T-helper 2 cell (primary cell): Measurements from ENCODE around the gene LRP10.
"Not testable (repeated sequence)": the region's sequence is repeated elsewhere in the genome, so short reads cannot be mapped to it uniquely, and the experiment has no call there.

Experiments used
- DNase-seq, 5 experiments: peaks; one replicate each; pipeline versions ENCODE4 v3.0.0 to v3.0.0-alpha.2; 2012 to 2022
- total RNA-seq, 2 donors: gene quantifications; one replicate each; lab custom pipeline; 2026; lab: John Stamatoyannopoulos, UW

LRP10 gene, protein sequence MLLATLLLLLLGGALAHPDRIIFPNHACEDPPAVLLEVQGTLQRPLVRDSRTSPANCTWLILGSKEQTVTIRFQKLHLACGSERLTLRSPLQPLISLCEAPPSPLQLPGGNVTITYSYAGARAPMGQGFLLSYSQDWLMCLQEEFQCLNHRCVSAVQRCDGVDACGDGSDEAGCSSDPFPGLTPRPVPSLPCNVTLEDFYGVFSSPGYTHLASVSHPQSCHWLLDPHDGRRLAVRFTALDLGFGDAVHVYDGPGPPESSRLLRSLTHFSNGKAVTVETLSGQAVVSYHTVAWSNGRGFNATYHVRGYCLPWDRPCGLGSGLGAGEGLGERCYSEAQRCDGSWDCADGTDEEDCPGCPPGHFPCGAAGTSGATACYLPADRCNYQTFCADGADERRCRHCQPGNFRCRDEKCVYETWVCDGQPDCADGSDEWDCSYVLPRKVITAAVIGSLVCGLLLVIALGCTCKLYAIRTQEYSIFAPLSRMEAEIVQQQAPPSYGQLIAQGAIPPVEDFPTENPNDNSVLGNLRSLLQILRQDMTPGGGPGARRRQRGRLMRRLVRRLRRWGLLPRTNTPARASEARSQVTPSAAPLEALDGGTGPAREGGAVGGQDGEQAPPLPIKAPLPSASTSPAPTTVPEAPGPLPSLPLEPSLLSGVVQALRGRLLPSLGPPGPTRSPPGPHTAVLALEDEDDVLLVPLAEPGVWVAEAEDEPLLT
- total RNA-seq, result 136 to 150 reads per million in 2 donors

DNA sequence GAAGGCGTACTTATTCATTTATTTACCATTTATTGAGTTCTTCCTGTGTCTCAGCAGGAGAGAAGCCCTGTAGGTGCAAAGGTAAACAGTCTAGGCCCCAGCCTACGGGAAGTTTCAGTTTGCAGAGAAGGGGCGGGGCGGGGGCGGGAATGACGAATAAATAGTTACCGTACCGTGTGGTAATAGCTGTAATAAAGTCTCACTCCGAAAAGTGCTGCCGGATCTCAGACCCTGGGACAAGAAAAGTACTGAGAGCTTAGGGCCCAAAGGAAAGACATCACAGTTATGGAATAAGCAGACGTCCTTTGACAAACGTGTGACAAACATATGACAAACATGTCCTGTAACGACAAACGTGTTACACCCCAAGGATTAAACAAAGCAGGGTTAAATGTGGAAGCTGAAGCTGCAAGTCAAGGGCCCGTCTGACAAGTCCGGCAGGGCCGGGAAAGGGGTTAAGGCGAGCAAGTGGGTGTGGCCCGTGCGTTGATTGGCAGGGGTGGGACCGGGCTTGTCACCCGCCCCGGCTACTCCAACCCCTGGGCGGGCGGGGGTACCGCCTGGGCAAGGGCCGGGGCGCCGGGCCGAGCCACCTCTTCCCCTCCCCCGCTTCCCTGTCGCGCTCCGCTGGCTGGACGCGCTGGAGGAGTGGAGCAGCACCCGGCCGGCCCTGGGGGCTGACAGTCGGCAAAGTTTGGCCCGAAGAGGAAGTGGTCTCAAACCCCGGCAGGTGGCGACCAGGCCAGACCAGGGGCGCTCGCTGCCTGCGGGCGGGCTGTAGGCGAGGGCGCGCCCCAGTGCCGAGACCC is at the start of gene LRP10:
Gene LRP10 (plus strand): TSS at position 517 of the 809 bp plus-strand sequence. CDS start 564 bp downstream, outside the sequence.
- DNase-seq, result peak; percentile 51 to 84 (median 67)

- no peak for DNase-seq
These were observed 49.4 kb upstream of the LRP10 start for GRCh38 chr14:22822016-22822570.

DNA sequence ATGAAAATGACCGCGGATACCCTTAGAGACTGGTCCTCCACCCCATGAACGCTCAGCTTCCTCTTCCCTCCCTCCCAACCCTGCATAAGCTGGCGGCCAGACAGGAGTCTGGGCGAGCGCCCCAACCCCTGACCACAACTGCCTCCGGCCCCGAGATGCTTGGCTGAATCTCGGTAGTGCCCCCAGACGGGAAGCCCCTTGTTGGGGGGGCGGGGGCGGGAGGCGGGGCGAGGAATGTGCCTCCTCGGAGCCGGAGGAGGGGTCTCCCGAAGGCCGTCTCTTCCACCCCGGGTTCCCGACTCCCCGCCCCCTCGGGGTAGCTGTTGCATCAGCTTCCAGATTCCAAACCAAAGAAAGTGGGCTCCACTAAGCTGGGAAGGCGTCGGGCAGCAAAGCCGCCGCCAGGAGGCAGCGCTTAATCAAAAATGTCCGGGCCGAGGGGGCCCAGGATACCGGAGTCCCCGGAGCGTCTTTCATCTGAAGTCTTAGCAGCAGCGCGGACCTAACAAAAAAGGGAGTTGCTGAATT is 48.9 kb upstream of the LRP10 start:
- DNase-seq, result peak; percentile 34 to 62 (median 54)

DNA sequence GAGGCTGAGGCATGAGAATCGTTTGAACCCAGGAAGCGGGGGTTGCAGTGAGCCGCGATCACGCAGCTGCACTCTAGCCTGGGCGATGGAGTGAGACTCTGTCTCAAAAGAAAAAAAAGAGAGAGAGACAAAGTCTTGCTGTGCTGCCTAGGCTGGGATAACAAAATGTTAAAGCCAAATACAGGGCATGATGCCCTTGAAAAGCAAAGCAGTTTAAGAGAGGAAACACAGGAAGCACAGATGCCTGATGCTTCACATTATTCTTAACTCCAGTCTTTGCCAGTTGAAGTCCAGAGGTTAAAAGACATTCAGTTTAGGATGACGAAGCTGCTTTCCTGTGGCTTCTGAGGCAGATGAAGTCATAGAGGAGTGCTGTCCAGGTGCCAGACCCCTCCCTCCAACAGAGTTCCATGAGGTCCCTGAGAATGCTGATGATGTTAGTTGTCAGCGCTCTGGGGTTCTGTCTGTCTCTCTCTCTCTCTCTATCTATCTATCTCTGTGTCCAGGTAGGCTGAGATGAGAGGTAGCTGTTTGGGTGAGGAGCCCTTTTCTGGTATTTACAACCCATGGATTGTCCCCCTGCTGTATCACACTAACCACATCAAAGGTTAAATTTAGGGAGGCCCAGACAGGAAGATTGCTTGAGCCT is 46.7 kb upstream of the LRP10 start:
- peak in 1 of 5 experiments; percentile 15 for DNase-seq

DNA sequence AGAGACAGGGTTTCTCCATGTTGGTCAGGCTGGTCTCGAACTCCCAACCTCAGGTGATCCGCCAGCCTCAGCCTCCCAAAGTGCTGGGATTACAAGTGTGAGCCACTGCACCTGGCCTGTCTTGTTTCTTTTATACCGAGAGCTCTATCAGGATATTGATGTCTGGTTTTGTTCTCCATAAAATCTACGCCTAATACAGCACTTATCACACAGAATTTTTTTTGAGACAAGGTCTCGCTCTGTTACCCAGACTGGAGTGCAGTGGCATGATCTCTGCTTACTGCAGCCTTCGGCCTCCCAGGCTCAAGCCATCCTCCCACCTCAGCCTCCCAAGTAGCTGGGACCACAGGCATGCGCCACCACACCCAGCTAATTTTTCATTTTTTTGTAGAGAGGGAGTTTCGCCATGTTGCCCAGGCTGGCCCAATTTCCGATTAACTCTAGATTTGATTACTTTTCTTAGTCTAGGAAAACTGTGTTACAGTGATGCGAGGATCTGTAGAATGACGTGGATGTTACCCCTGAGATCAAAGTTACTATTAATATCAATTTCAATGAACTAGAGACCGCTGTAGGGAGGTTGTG is 42.4 kb upstream of the LRP10 start:
- DNase-seq, result not testable (repeated sequence)

- DNase-seq, result peak; percentile 70 to 96 (median 85)
These were observed 41.7 kb upstream of the LRP10 start, which contains the start of gene MRPL52 for GRCh38 chr14:22829661-22830442. Gene MRPL52 (plus strand): TSS chr14:22829887. CDS start chr14:22829913, 26 bp downstream.

DNA sequence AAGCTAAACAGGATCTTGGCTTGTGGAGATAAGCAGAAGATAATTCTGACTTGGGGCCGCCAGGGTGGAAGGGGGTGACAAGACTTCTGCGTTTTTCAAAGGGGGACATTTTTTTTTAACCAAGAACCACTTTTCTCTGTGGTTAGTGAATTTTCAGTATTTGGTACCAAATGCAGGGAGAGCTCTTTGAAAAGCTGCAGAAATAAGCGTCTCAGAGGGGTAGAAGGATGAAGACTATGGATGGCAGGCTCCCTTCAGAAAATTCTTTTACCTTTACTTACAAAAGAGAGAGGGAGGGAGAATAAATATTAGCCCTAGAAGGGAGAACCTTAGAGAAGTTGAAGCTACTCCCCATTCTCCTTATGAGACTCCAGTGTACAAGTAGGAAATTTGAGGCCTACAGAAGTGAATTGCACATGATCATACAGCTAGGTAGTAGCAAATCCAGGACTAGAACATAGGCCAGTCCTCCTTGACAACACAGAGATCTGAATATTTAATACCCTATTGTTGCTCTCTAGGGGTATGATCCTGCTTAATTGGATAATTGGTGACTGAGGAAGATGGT is 41.0 kb upstream of the LRP10 start:
- DNase-seq, result peak in 1 of 5 experiments; percentile 38

- DNase-seq, result no peak
These were observed 36.0 kb upstream of the LRP10 start for GRCh38 chr14:22835505-22835904.

GRCh38 chr14:22836301-22837113 is 35.0 kb upstream of the LRP10 start, which contains the start of gene MMP14:
Gene MMP14 (plus strand): TSS chr14:22836585. CDS start chr14:22836818, 233 bp downstream.
- no peak for DNase-seq

DNA sequence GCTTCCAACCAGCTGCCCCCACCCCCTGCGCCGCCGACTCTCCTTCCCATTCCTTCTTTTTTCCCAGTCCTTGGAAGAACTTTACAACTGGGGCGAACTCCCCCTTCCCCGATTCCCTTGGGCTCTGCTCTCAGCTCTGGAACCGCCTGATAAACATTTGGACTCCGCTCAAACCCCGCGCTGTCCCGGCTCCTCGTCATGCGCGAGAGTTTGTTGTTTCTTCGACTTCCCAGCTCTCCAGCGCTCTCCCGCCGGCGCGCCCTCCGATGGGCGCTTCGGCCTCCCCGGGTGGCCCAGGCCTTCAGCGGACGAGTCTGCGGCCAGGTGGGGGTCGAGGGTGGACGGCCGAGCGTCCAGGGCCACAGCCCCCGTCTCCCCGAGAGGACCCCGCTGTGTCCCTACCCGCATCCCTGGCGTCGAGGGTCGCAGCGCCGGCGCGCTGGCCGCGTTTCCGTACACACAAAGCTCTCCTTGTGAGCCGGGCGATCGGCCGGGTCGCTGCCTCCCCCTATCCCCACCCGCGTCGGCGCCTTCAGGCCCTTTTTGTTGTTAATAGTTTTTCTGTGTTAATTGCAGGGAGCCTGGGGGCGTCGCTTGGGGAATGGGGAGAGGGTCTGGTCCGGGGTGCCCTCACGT is 34.3 kb upstream of the LRP10 start:
- DNase-seq, result no peak

GRCh38 chr14:22837750-22838538 is 33.6 kb upstream of the LRP10 start:
- no peak for DNase-seq

DNA sequence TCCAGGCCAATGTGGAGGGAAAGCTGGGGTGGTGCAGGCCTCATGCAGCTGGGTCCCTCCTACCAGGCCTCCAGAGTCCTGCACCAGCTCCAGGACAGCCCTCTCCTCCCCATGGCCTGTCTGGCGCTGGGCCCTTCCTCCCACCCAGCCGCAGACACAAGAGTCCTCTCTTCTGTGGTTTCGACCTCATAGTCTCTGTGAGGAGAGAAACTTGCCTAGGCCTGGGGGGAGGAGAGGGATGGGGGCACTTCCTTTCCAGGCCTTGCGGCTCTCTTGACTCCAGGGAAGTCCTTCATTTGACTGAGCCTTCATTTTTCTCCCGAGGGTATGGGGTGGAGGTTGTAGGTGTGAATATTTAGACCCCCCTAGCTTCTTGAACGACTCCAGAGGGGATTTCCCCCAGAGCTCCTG is 32.9 kb upstream of the LRP10 start:
- no peak for DNase-seq

- no peak for DNase-seq
These were observed 32.3 kb upstream of the LRP10 start for GRCh38 chr14:22839159-22839779.

DNA sequence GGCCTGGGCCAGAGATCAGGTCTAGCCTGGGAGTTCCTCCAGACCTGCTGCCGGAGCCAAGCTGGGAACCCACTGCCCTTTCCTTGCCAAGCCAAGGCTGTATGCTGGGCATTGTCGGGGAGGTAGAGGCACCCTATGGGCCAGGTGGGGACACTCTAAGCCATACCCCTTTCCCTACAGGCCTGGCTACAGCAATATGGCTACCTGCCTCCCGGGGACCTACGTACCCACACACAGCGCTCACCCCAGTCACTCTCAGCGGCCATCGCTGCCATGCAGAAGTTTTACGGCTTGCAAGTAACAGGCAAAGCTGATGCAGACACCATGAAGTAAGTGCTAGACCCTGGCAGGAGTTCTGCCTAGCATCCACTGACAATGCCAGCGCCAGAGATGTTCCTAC is 30.2 kb upstream of the LRP10 start:
- no peak for DNase-seq

- DNase-seq, result no peak
These were observed 29.8 kb upstream of the LRP10 start for GRCh38 chr14:22841769-22842168.

DNA sequence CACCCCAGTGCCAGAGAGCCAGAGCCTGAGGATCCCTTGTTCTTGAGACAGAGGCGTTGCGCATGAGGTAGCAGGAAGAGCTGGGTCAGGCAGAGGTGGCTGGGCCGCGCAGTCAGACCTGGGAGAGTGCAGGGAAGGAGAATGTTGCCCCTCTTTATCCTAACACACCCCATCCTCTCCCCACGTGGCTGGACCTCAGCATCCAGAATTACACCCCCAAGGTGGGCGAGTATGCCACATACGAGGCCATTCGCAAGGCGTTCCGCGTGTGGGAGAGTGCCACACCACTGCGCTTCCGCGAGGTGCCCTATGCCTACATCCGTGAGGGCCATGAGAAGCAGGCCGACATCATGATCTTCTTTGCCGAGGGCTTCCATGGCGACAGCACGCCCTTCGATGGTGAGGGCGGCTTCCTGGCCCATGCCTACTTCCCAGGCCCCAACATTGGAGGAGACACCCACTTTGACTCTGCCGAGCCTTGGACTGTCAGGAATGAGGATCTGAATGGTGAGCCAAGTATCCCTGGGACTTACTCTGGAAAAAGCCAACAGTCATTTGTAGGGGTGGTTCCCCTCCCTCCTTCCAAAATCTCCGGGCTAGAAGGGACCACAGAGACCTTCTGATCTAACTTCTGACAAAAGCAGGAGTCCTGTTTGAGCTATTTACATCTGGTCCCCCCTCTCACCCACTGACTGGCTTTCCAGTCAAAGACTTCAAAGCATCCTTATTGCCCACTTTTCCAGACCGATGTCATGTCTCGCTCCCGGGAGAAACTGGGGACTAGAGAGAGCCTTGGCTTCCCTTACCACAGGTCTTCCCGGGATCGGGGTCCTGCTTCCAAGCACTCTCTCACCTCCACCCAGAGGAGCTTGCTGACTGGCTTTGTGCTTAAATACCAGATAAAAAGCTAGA is 29.1 kb upstream of the LRP10 start:
- no peak for DNase-seq
